HG03558 (cell line): Measurements from ENCODE around the gene RREB1.

Experiments used
- ATAC-seq: cut with Tn5 transposase; IDR thresholded peaks from one replicate; pipeline ENCODE4 v1.9.1; 2021; ENCODE audit warnings: moderate number of reproducible peaks; ENCODE audit not compliant: unreplicated experiment; ENCODE audit errors: extremely low read depth

RREB1 gene

DNA sequence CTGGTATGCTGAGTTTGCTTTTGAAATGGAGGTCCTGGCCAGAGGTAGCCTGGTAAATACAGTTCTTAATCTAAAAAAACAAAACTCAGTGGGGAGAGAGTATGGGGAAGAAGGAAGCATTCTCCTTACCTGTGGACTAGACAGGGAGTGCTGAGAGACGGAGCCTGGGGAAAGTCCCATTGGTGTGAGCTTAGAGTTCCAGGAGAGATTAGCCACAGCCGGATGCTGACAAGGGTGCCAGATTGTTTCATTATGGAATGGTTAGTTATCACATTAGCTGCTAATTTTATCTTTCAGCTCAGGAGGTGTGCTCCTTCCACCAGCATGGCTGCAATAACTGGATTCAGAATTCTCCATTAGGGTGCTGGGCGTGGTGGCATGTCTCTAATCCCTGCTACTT lies 75.9 kb downstream of the RREB1 start:
- ATAC-seq = no peak

DNA sequence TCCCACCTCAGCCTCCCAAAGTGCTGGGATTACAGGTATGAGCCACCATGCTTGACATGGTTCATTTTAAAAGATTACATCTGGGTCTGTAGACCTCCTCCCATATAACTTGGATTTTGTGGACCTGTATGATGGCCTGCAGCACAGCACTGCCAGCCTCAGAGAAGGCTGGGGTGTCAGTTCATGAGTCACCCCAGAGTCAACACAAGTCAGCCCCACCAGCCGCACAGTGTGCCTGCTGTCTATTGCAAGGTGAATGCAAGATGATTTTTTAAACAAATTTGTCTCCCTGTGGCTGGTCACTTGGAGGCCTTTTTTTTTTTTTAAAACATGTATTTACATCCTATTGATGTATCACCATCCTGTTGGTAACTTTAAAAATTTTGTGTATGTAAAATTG lies 76.7 kb downstream of the RREB1 start:
- ATAC-seq = no peak

DNA sequence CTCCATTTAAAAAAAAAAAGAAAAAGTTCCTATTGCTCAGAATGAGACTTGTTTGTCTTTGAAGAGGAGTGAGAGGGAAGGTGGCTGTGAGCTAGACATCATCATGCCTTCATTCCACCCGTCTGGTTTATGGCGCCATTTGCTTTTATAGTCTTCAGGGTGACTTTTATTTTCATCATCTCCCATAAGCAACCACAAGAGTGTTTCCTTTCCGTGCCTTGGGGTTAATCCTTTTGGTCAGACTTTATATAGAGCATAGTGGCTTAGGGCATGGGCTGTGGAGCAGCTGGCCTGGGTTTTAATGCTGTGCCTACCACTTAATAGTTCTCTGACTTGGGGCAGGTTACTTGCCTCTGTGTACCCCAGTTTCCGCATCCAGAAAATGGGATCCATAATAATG lies 77.8 kb downstream of the RREB1 start:
- no peak for ATAC-seq

DNA sequence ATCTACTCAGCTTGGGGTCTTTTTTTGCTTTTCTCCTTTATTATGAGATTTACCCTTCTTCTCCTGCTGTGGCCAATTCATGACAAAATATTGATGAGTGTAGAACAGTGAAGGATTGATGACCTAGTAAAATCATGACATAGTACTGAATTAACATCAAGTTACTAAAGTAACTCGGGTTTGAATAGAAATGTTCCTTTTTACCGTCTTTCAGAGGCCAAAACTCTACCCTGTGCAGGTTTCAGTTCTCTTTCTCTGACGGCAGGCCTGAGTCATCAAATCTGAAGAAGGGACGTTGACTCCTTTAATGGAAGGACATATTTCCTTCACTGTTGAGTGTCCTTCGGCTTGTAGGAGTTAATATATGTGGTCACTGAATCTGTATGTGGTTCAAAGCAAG lies 80.7 kb downstream of the RREB1 start:
- ATAC-seq = peak; percentile 78

- no peak for ATAC-seq
Observed at GRCh38 chr6:7189101-7189758, 81.5 kb downstream of the RREB1 start.

DNA sequence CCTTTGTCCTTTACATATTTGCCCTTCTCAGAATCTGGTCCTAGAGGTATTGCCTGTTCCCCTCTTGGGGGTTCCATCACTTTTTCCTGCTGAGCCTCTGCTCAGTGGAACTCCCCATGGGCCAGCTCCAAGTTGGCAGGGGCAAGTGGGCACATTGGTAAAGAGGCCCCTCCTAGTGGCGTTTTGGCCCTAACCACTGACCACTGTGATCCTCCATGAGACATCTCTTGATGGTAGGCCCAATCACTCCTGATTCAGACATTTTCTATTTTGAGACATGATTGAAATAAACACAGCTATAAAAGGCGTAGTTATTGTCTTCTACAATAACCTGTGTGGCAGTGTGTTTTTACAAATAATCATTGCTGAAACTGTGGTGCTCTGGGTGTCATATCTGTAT lies 83.0 kb downstream of the RREB1 start:
- no peak for ATAC-seq

- no peak for ATAC-seq
Observed at GRCh38 chr6:7193122-7193521, 85.4 kb downstream of the RREB1 start.

- ATAC-seq = no peak
Observed at GRCh38 chr6:7194657-7195056, 86.9 kb downstream of the RREB1 start.

GRCh38 chr6:7195339-7196018 lies 87.7 kb downstream of the RREB1 start:
- ATAC-seq = no peak

DNA sequence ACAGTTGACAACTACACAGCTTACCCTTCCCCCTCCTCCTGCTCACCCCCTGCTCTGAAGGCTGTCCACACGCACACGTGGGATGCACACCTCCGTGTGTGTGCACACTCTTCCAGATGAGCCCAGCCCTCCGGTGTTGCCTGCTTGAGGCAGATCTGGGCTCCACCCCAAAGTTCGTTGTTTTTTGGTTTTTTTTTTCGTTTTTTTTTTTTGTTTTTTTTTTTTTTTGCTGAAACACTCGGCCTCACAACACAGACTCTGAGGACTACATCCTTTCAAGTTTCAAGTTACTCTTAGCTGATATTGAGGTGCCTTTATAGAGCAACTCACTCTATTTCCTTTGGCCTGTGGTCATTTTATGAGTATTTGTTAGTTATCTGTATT lies 88.2 kb downstream of the RREB1 start:
- no peak for ATAC-seq

- ATAC-seq = no peak
Observed at GRCh38 chr6:7196685-7197283, 89.0 kb downstream of the RREB1 start.

- no peak for ATAC-seq
Observed at GRCh38 chr6:7197747-7198146, 90.0 kb downstream of the RREB1 start.

- ATAC-seq = no peak
Observed at GRCh38 chr6:7198833-7199800, 91.4 kb downstream of the RREB1 start.

DNA sequence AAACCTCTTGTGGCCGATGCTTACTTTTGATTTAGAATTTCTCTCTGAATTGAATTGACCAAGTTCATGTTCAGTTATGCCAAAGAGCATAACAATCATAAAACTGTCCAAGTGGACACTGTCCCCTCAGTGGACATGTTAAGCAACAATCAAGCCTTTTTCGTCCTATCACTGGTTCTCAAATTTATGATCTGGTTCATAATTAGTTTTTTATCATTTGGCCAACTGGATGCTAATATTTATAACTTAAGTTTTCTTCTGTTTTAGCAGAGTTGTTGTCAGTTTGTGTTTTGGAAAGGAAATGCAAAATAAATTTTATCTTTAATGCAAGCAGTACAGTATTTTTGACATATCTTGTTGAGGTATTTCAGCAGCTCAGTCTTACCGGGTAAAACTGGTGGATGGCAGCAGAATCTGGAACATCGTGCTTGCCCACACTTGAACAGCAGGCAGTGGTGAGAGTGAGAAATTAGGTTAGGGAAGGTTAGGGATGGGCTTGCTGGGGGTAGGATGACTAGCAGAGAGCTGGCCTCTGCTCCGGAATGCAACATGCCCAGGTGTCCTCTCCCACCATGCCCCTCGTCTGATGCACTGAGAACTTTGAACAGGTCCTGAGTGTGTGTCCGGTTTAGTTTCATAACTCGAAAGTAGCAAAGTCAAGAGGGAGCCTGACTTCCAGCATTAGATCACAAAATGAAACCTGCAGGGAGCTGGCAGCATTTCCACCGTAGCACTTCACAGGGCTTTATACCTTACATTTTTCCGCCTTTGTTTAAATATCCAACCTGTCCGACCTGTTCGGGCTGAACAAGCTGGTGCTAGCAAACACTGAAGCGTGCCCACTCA lies 93.1 kb downstream of the RREB1 start:
- ATAC-seq = no peak

DNA sequence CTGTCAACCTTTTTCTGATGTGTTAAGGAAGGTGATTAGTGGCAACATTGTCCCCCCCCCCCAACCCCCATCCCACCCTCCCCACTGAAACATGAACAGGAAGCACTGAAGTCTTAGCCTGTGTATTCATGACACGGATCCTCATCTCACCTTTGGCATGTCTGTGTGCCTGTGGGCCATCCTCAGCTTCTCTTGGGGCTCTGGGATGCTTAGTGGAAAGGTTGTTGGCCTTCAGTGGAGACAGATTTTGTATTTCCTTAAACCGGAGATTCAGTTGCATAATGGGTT lies 93.6 kb downstream of the RREB1 start:
- no peak for ATAC-seq

- ATAC-seq = peak; percentile 85
Observed at GRCh38 chr6:7201732-7202541, 94.2 kb downstream of the RREB1 start.

DNA sequence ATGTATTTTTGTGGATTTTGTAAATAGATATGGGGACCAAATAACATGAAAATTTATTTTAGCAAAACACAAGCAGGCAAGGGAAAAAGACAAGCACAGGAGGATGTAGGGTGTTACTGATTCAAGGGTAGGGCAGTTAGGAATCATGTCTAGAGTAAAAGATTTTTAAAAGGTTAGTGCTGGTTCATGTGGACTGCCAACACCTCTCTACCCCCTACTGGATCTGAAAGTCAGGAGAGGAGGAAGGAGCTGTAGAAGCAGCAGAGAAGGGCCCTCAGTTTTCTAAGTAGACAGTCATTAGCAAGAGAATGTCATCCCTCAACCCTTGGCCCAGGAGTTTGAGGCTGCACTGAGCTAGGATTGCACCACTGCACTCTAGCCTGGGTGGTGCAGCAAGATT lies 95.2 kb downstream of the RREB1 start:
- no peak for ATAC-seq

DNA sequence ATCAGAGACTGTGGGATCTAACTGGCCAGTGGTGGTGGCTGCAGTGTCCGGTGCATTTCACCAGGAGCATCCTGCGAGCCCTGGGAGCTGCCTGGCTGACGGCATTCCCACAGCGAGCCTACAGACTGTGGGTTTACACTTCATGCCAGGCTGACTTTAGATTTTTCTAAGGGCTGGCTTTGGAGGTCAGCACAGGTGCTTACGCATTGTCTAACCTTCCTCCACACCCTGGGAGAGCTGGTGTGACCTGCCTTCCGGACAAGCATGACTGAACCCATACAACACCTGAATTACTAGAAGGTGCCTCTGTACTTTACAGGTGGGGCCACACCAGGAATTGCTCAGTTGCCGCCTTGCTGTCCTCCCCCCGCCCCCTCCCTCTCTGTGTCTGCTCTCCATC lies 96.2 kb downstream of the RREB1 start:
- ATAC-seq = no peak

DNA sequence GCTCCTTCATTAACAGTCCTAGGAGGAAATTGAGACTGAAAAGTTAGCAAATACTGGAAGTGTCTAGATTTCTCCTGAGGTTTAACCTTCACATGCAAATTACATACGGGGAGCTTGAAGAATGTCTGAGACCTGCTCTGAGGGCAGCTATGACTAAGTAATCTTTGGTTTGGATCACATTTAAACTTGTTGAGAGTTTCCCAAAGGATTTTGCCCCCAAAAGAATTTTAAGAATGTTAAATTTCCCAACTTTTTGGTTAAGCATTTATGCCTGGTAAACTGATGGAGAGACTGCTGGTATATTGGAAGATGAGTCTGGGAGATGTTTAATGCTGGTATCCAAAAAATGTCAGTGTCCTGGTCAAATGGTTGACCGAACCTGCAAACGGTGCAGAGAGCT lies 97.0 kb downstream of the RREB1 start:
- ATAC-seq = no peak
